Measurements from ENCODE around the gene SORBS1. TPM values are rescaled to one million over a fixed set of nuclear protein-coding genes. Genes with fewer than 3 reads are reported as not detected.

Gene SORBS1
- total RNA-seq, 2 donors from 2014 or later: 17.6 to 150 TPM

GRCh38 chr10:95602382-95602781 is 41.2 kb upstream of the SORBS1 start:
- no peak for TF ChIP-seq CTCF (IDR thresholded peaks at IDR 0.05)
- intact Hi-C loops (cut with DNase I): no loop called here
- no peaks in the 10 kb centered on the region for H3K36me3 ChIP-seq
- no peak overlapping the region for H3K27ac ChIP-seq
- no peak overlapping the region for H3K4me3 ChIP-seq
- no peaks in the 10 kb centered on the region for H3K9me3 ChIP-seq
- DNase-seq: no peak
- no peak overlapping the region for H3K9ac ChIP-seq (ENCODE audit: low read depth in 2 of 2, low read length in 2 of 2)
- H3K4me1 ChIP-seq: no peaks in the 10 kb centered on the region
- no peaks in the 10 kb centered on the region for H3K27me3 ChIP-seq

GRCh38 chr10:95601116-95601719 is 40.0 kb upstream of the SORBS1 start:
- Histone ChIP-seq H3K4me1 (no peaks in the 10 kb centered on the region), H3K36me3 (no peaks in the 10 kb centered on the region), H3K9me3 (no peaks in the 10 kb centered on the region), H3K27me3 (no peaks in the 10 kb centered on the region), H3K27ac (no peak overlapping the region), H3K4me3 (no peak overlapping the region), H3K9ac (ENCODE audit: low read depth in 2 of 2, low read length in 2 of 2) (no peak overlapping the region)
- peak; percentile 89 for TF ChIP-seq CTCF (IDR thresholded peaks at IDR 0.05)
- intact Hi-C loops (cut with DNase I): loop anchor here (2.0 kb wide), 2 partner anchors 170 to 226 kb away; no protein-coding TSS in a partner anchor
- DNase-seq: peak; percentile 90

GRCh38 chr10:95600158-95600557 is 39.0 kb upstream of the SORBS1 start:
- no peak for TF ChIP-seq CTCF (IDR thresholded peaks at IDR 0.05)
- H3K4me3 ChIP-seq: no peak overlapping the region
- no peak for DNase-seq
- no peaks in the 10 kb centered on the region for H3K9me3 ChIP-seq
- H3K4me1 ChIP-seq: no peaks in the 10 kb centered on the region
- no peak overlapping the region for H3K27ac ChIP-seq
- intact Hi-C loops (cut with DNase I): loop anchor here (2.0 kb wide), 2 partner anchors 169 to 225 kb away; no protein-coding TSS in a partner anchor
- no peaks in the 10 kb centered on the region for H3K36me3 ChIP-seq
- no peak overlapping the region for H3K9ac ChIP-seq (ENCODE audit: low read depth in 2 of 2, low read length in 2 of 2)
- no peaks in the 10 kb centered on the region for H3K27me3 ChIP-seq

- H3K4me3 ChIP-seq: no peak overlapping the region
- H3K27ac ChIP-seq: no peak overlapping the region
- no peaks in the 10 kb centered on the region for H3K9me3 ChIP-seq
- TF ChIP-seq CTCF (IDR thresholded peaks at IDR 0.05): no peak
- no peak overlapping the region for H3K9ac ChIP-seq (ENCODE audit: low read depth in 2 of 2, low read length in 2 of 2)
- no peaks in the 10 kb centered on the region for H3K27me3 ChIP-seq
- H3K36me3 ChIP-seq: no peaks in the 10 kb centered on the region
- no peaks in the 10 kb centered on the region for H3K4me1 ChIP-seq
- intact Hi-C loops (cut with DNase I): no loop called here
- DNase-seq: no peak
Observed at GRCh38 chr10:95597788-95598187, 36.6 kb upstream of the SORBS1 start.

GRCh38 chr10:95588025-95588424 is 26.9 kb upstream of the SORBS1 start:
- H3K9ac ChIP-seq (ENCODE audit: low read depth in 2 of 2, low read length in 2 of 2): no peak overlapping the region
- H3K27me3 ChIP-seq: no peaks in the 10 kb centered on the region
- DNase-seq: peak; percentile 42
- H3K36me3 ChIP-seq: no peaks in the 10 kb centered on the region
- H3K27ac ChIP-seq: no peak overlapping the region
- no peaks in the 10 kb centered on the region for H3K9me3 ChIP-seq
- intact Hi-C loops (cut with DNase I): no loop called here
- TF ChIP-seq CTCF (IDR thresholded peaks at IDR 0.05): no peak
- H3K4me3 ChIP-seq: no peak overlapping the region
- H3K4me1 ChIP-seq: no peaks in the 10 kb centered on the region

Data from colonic mucosa (tissue), 4 donors.